K562 (cell line): Measurements from ENCODE around the gene ARL3. TPM values are rescaled to one million over a fixed set of nuclear protein-coding genes. Genes with fewer than 3 reads are reported as not detected.

Experiments
- ATAC-seq: fragments of 200-7000 bp; cut with Tn5 transposase; 3 replicates; pipeline ENCODE4 v1.9.1; 2020; ENCODE audit warnings: moderate library complexity
- BruUV-seq: library from RNA; stranded (reverse); fragments of 400-500 nt; replicated peaks from 2 replicates; lab custom pipeline; 2021; lab: Mats Ljungman, UMichigan
- CTCF ChIA-PET: fragments of 300-600 bp; formaldehyde crosslinking; extraction: SDS; loops from one replicate; lab custom pipeline; 2021; ENCODE audit warnings: low intra/inter-chr PET ratio; lab: Yijun Ruan, JAX
- POLR2A ChIA-PET: fragments of 300-600, 350-650 bp; sonication (Branson Sonifier 250); formaldehyde crosslinking; extraction: SDS; loops from one replicate; lab custom pipeline; 2021; ENCODE audit warnings: antibody characterized with exemption, inconsistent platforms; lab: Yijun Ruan, JAX
- DNase-seq, 4 experiments: peaks; one replicate each; pipeline versions ENCODE4 v3.0.0 to v3.0.0-alpha.2; 2011 to 2018; ENCODE audit warnings: low spot score in 3 of 4, mixed read lengths in 3 of 4; ENCODE audit errors: extremely low read depth in 1 of 4
- FAIRE-seq: peaks from 2 replicates; lab custom pipeline; 2011; peaks lifted over from hg19 to GRCh38; lab: Jason Lieb, UNC
- H2AFZ ChIP-seq: 2 replicates; pipeline ENCODE4 v1.6.0; 2011; ENCODE audit warnings: low read depth, low read length, control low read depth, inconsistent platforms
- H3K27ac ChIP-seq: fragments of 200-600 bp; 3 replicates; pipeline ENCODE4 v1.8.0; 2011; ENCODE audit warnings: low read depth, mild to moderate bottlenecking, control low read depth, inconsistent platforms, low read length, moderate library complexity, mixed read lengths; ENCODE audit errors: extremely low read depth
- H3K27me3 ChIP-seq, 2 experiments: fragments of 300-600 bp in 1 of 2; 2 replicates in 1 of 2; 3 replicates in 1 of 2; pipeline versions ENCODE4 v1.6.0 to v1.8.0; 2011; ENCODE audit warnings: inconsistent platforms in 2 of 2, low read length in 2 of 2, mild to moderate bottlenecking in 1 of 2, mixed read lengths in 1 of 2, moderate library complexity in 1 of 2; ENCODE audit not compliant: control insufficient read depth in 2 of 2, insufficient read depth in 2 of 2
- H3K36me3 ChIP-seq: fragments of 300-600 bp; 3 replicates; pipeline ENCODE4 v1.8.0; 2011; ENCODE audit warnings: mild to moderate bottlenecking, low read length, inconsistent platforms; ENCODE audit not compliant: control insufficient read depth, insufficient read depth
- H3K4me1 ChIP-seq, 2 experiments: fragments of 200-600 bp in 1 of 2; replicated peaks in 1 of 2; 2 replicates in 1 of 2; 3 replicates in 1 of 2; pipeline versions ENCODE4 v1.5.1 to v1.8.0; 2011; ENCODE audit warnings: inconsistent platforms in 2 of 2, low read length in 2 of 2, mild to moderate bottlenecking in 1 of 2, mixed read lengths in 1 of 2, moderate library complexity in 1 of 2; ENCODE audit not compliant: control insufficient read depth in 2 of 2, insufficient read depth in 2 of 2
- H3K4me2 ChIP-seq: 2 replicates; pipeline ENCODE4 v1.6.1; 2011; ENCODE audit warnings: low read length, control low read depth, inconsistent platforms, mixed read lengths; ENCODE audit not compliant: insufficient read depth
- H3K4me3 ChIP-seq: fragments of 200-600 bp; sonication (generic), shearing (Covaris generic); 2 replicates; pipeline ENCODE4 v1.5.1; 2016; ENCODE audit warnings: control low read depth, inconsistent platforms
- H3K79me2 ChIP-seq: fragments of 200-600 bp; 3 replicates; pipeline ENCODE4 v1.8.0; 2011; ENCODE audit warnings: low read length, inconsistent platforms; ENCODE audit not compliant: control insufficient read depth, insufficient read depth
- H3K9ac ChIP-seq, 2 experiments: 2 replicates each; pipeline versions ENCODE4 v1.6.0 to v1.6.1; 2011; ENCODE audit warnings: low read depth in 2 of 2, low read length in 2 of 2, control low read depth in 1 of 2, inconsistent platforms in 1 of 2, mild to moderate bottlenecking in 1 of 2, mixed read lengths in 1 of 2; ENCODE audit not compliant: insufficient read depth in 1 of 2
- H3K9me1 ChIP-seq: one replicate; pipeline ENCODE4 v1.6.0; 2011; ENCODE audit warnings: inconsistent platforms, mild to moderate bottlenecking, low read length, moderate library complexity; ENCODE audit not compliant: control insufficient read depth, insufficient read depth
- H3K9me3 ChIP-seq: replicated peaks from 2 replicates; pipeline ENCODE4 v1.5.1; 2011; ENCODE audit warnings: low read depth, low read length, inconsistent platforms; ENCODE audit not compliant: control insufficient read depth, insufficient read depth
- H4K20me1 ChIP-seq: replicated peaks from 2 replicates; pipeline ENCODE4 v1.6.1; 2011; ENCODE audit warnings: low read length, inconsistent platforms, mixed read lengths; ENCODE audit not compliant: control insufficient read depth, insufficient read depth
- BHLHE40 ChIP-seq: IDR thresholded peaks from 2 replicates; pipeline ENCODE4 v1.6.1; 2011; ENCODE audit warnings: low read length, improper control_type of control experiment
- CBX5 ChIP-seq: IDR thresholded peaks from 2 replicates; pipeline ENCODE4 v1.6.1; 2014; ENCODE audit warnings: low read depth, borderline replicate concordance
- MECOM ChIP-seq: fragments of 250-450 bp; sonication (Bioruptor Pico); IDR thresholded peaks from 2 replicates; pipeline ENCODE4 v1.8.0; 2022; ENCODE audit warnings: inconsistent platforms
- MEIS2 ChIP-seq: fragments of 450-650 bp; IDR thresholded peaks from 2 replicates; pipeline ENCODE4 v1.6.1; 2014; ENCODE audit warnings: mild to moderate bottlenecking; ENCODE audit not compliant: partially characterized antibody
- NCOA1 ChIP-seq: fragments of 450-650 bp; IDR thresholded peaks from 2 replicates; pipeline ENCODE4 v1.6.1; 2016; ENCODE audit warnings: low read depth
- NFYB ChIP-seq: IDR thresholded peaks from 2 replicates; pipeline ENCODE4 v1.6.1; 2011; ENCODE audit warnings: mild to moderate bottlenecking, moderate library complexity; ENCODE audit not compliant: insufficient read length; ENCODE audit errors: extremely low read depth
- SAFB2 ChIP-seq: fragments of 200-400 bp; formaldehyde crosslinking; IDR thresholded peaks from 2 replicates; pipeline ENCODE4 v1.6.1; 2018; ENCODE audit warnings: borderline replicate concordance, low read length, low read depth, moderate library complexity; ENCODE audit not compliant: severe bottlenecking
- SMARCE1 ChIP-seq: fragments of 450-650 bp; IDR thresholded peaks from 2 replicates; pipeline ENCODE4 v1.7.1; 2016; ENCODE audit warnings: mild to moderate bottlenecking
- TCFL5 ChIP-seq: fragments of 250-450 bp; sonication (Bioruptor Pico); conservative IDR thresholded peaks from 2 replicates; pipeline ENCODE4 v1.6.1; 2021; ENCODE audit warnings: mild to moderate bottlenecking, moderate library complexity, matching md5 sums
- ZBTB33 ChIP-seq: sonication (generic); formaldehyde crosslinking; IDR thresholded peaks from 2 replicates; pipeline ENCODE4 v1.8.1; 2023; ENCODE audit warnings: mild to moderate bottlenecking, missing genetic modification reagents
- ZBTB8A ChIP-seq: fragments of 450-650 bp; IDR thresholded peaks from 2 replicates; pipeline ENCODE4 v1.6.1; 2018; ENCODE audit warnings: mild to moderate bottlenecking, moderate library complexity; ENCODE audit not compliant: partially characterized antibody
- ZNF133 ChIP-seq: fragments of 250-450 bp; sonication (Bioruptor Pico); IDR thresholded peaks from 2 replicates; pipeline ENCODE4 v1.4.0; 2020; ENCODE audit warnings: mild to moderate bottlenecking
- ZNF277 ChIP-seq: fragments of 250-450 bp; sonication (Bioruptor Pico); IDR thresholded peaks from 2 replicates; pipeline ENCODE4 v1.8.0; 2022; ENCODE audit warnings: inconsistent platforms, mild to moderate bottlenecking, moderate library complexity, borderline replicate concordance
- WGBS: fragments of 100-300 bp; shearing (Covaris generic); methylation state at CpG from one replicate; pipeline ENCODE4 v1.1.6; 2016; ENCODE audit warnings: low coverage, mixed read lengths; ENCODE audit not compliant: insufficient coverage; ENCODE audit errors: missing lambda C conversion rate; 5-methylcytosine and 5-hydroxymethylcytosine counted together
- in situ Hi-C: fragments of 300-500 bp; cut with MboI; formaldehyde crosslinking; loops from 4 replicates; pipeline ENCODE4 v1.15.0; 2018; ENCODE audit warnings: inconsistent platforms, mixed read lengths
- intact Hi-C: fragments of 100-400 bp; cut with micrococcal nuclease; formaldehyde crosslinking; loops from 2 replicates; pipeline ENCODE4 v1.14.2; 2022
- polyA plus RNA-seq, 8 experiments: library from polyadenylated mRNA; depleted of rRNA in 4 of 8; stranded (reverse) in 5 of 8; unstranded in 3 of 8; fragments of >200 nt; fragmentation: Nextera tagmentation in 2 of 8; fragmentation: Illumina TruSeq in 1 of 8; extraction: Ambion mirVana in 2 of 8; extraction: Trizol in 1 of 8; gene quantifications; 2 replicates each; pipeline versions ENCODE4 v1.2.1 to v1.2.3, GENCODE V29; 2011 to 2014; ENCODE audit warnings: inconsistent platforms in 1 of 8, missing spikeins in 1 of 8
- total RNA-seq, 7 experiments: library from RNA; depleted of rRNA in 6 of 7; stranded (reverse); fragments of >200 nt in 6 of 7; fragmentation: Illumina TruSeq in 2 of 7; extraction: Trizol in 2 of 7; gene quantifications; 2 replicates each; pipeline versions ENCODE4 v1.2.1 to v1.2.3, GENCODE V29; 2011 to 2021; ENCODE audit warnings: low replicate concordance in 1 of 7
- TF ChIP-seq, protein P1 (sequence below): sonication (generic); formaldehyde crosslinking; IDR thresholded peaks from 2 replicates; pipeline ENCODE4 v1.5.0; 2020; ENCODE audit warnings: missing genetic modification reagents
- TF ChIP-seq, protein P2 (sequence below): sonication (generic); formaldehyde crosslinking; IDR thresholded peaks from 2 replicates; pipeline ENCODE4 v1.8.0; 2023; ENCODE audit warnings: mild to moderate bottlenecking, missing genetic modification reagents

The ARL3 gene
- total and polyA plus RNA-seq, 9 of the 15 experiments (the other 6 are each of a cell fraction or from before 2014, with no cell fraction given) = 2.9 to 8.9 (median 4.8) TPM

GRCh38 chr10:102627291-102627735 is 86.9 kb downstream of the ARL3 start (continued):
- TF ChIP-seq ZNF277 (CRISPR knock-in tag) = no peak

GRCh38 chr10:102626026-102626685 is 88.0 kb downstream of the ARL3 start:
- no TSS peak for BruUV-seq
- Histone ChIP-seq H3K9ac (peak overlapping the region in 1 of 2 experiments; percentile 58; a peak in 1 of 4 replicates), H3K36me3 (0 out of 3 replicates have a peak, but pooled peaks cover 3% of the 10 kb centered on the region), H3K9me1 (no peaks in the 10 kb centered on the region), H3K27me3 (no peaks in the 10 kb centered on the region), H3K4me1 (peaks cover 2 to 14% of the 10 kb centered on the region in 2 experiments; a peak in 3 of 5 replicates), H3K27ac (no peak overlapping the region), H3K9me3 (no peaks in the 10 kb centered on the region), H3K4me3 (no peak overlapping the region), H3K79me2 (no peaks in the 10 kb centered on the region), H3K4me2 (no peak overlapping the region), H2AFZ (no peak overlapping the region), H4K20me1 (no peaks in the 10 kb centered on the region)
- no peak for FAIRE-seq
- DNase-seq = no peak
- CTCF ChIA-PET = no interaction called here
- WGBS = 59% methylated on average over 9 of the region's 10 CpGs
- in situ Hi-C loops (no loop called here), intact Hi-C loops (no loop called here)
- ATAC-seq = no peak
- TF ChIP-seq NFYB = no peak
- TF ChIP-seq SMARCE1 = no peak
- TF ChIP-seq, protein P1, sequence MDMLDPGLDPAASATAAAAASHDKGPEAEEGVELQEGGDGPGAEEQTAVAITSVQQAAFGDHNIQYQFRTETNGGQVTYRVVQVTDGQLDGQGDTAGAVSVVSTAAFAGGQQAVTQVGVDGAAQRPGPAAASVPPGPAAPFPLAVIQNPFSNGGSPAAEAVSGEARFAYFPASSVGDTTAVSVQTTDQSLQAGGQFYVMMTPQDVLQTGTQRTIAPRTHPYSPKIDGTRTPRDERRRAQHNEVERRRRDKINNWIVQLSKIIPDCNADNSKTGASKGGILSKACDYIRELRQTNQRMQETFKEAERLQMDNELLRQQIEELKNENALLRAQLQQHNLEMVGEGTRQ (CRISPR knock-in tag) = no peak
- no peak for TF ChIP-seq BHLHE40
- no peak for TF ChIP-seq ZBTB8A
- no peak for TF ChIP-seq CBX5
- TF ChIP-seq NCOA1 = no peak
- TF ChIP-seq ZNF133 = no peak
- no peak for TF ChIP-seq MEIS2
- TF ChIP-seq ZBTB33 (CRISPR knock-in tag) = no peak
- no peak for TF ChIP-seq MECOM (CRISPR knock-in tag)
- no peak for TF ChIP-seq TCFL5 (CRISPR knock-in tag)
- TF ChIP-seq, protein P2, sequence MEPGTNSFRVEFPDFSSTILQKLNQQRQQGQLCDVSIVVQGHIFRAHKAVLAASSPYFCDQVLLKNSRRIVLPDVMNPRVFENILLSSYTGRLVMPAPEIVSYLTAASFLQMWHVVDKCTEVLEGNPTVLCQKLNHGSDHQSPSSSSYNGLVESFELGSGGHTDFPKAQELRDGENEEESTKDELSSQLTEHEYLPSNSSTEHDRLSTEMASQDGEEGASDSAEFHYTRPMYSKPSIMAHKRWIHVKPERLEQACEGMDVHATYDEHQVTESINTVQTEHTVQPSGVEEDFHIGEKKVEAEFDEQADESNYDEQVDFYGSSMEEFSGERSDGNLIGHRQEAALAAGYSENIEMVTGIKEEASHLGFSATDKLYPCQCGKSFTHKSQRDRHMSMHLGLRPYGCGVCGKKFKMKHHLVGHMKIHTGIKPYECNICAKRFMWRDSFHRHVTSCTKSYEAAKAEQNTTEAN = no peak
- TF ChIP-seq SAFB2 = no peak
- POLR2A ChIA-PET = interaction anchor here (0.6 to 1.3 kb wide), 2 partner anchors 9 to 333 kb away, joined by 3 read pairs; no protein-coding TSS in a partner anchor
